AG04449 (cell line): ENCODE measurements around the gene OR12D1.

ENCODE experiments used
- CTCF ChIA-PET: fragments of 350-600 bp; formaldehyde crosslinking; extraction: SDS; loops from one replicate; lab custom pipeline; 2021; ENCODE audit warnings: antibody characterized with exemption; lab: Yijun Ruan, JAX
- POLR2A ChIA-PET: fragments of 400-600, 350-600 bp; formaldehyde crosslinking; extraction: SDS; loops from one replicate; lab custom pipeline; 2020; ENCODE audit warnings: antibody characterized with exemption, inconsistent platforms; lab: Yijun Ruan, JAX
- DNase-seq: peaks from one replicate; pipeline ENCODE4 v3.0.0-alpha.2; 2010; ENCODE audit warnings: low read depth, low spot score
- H3K4me3 ChIP-seq: 2 replicates; pipeline ENCODE4 v1.5.1; 2011; ENCODE audit warnings: low read depth, mild to moderate bottlenecking, control low read depth, low read length
- TF ChIP-seq, protein P1 (sequence below): IDR thresholded peaks from one replicate; pipeline ENCODE4 v1.5.1; 2011; ENCODE audit warnings: mild to moderate bottlenecking, moderate library complexity, low read length, control low read depth, inconsistent platforms; ENCODE audit not compliant: insufficient read depth; ENCODE audit errors: missing control alignments

OR12D1 gene

DNA sequence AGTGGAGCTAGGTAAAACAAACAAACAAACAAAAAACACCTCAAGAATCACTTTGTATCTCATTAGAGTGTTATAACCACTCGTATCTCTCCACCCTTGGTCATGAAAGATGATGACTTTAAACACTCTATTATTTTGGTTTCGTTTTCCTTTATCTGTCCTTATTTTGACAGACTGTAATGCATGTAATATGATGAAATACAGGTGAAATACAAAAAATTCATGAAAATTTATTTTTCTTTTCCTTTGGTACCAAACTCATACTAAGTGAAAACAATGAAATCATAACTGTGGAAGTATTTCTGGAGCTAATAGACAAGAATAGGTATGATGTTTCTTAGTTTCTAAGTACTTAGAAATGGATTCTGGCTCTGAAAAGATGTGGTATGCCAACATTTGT, 15.2 kb upstream of the OR12D1 start:
- H3K4me3 ChIP-seq, result no peak overlapping the region
- TF ChIP-seq, protein P1, sequence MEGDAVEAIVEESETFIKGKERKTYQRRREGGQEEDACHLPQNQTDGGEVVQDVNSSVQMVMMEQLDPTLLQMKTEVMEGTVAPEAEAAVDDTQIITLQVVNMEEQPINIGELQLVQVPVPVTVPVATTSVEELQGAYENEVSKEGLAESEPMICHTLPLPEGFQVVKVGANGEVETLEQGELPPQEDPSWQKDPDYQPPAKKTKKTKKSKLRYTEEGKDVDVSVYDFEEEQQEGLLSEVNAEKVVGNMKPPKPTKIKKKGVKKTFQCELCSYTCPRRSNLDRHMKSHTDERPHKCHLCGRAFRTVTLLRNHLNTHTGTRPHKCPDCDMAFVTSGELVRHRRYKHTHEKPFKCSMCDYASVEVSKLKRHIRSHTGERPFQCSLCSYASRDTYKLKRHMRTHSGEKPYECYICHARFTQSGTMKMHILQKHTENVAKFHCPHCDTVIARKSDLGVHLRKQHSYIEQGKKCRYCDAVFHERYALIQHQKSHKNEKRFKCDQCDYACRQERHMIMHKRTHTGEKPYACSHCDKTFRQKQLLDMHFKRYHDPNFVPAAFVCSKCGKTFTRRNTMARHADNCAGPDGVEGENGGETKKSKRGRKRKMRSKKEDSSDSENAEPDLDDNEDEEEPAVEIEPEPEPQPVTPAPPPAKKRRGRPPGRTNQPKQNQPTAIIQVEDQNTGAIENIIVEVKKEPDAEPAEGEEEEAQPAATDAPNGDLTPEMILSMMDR, result no peak
- CTCF ChIA-PET, result no interaction called here
- POLR2A ChIA-PET, result no interaction called here
- DNase-seq, result no peak

DNA sequence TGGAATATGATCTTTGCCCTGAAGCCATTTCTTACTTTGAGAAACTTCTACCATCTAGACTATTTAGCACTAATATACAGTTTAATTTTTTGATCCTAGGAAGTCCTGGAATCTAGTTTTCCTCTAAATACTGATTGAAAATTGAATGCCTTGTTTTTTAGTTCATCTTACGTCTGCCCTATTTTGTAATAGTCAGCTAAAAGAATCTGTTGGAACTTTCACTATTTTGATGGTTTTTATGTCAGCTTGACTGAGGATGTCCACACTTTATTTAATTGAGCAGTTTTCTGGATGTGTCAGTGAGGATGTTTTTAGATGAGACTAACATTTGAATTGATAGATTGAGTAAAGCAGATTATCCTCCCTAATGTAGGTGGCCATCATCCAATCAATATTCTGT, 10.9 kb upstream of the OR12D1 start:
- TF ChIP-seq, protein P1, result no peak
- ChIA-PET CTCF (no interaction called here), POLR2A (no interaction called here)
- H3K4me3 ChIP-seq, result no peak overlapping the region
- DNase-seq, result no peak

DNA sequence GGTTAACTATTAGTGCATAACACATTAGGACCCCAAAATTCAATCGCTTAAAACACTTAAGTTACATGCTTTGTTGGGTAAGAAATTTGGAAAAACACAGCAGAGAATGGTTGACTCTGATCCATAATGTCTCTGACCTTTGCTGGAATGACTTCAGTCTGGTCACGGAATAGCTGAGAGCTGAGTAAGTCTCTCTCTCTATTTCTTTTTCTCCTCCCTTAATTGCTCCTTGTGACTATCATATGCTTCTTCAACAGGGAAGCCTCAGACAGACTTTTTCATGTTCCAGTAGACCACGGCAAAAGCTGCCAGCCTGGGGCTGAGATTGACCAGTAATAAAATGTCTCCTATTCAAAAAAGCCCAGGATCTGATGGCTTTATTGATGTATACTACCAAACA, 4.8 kb downstream of the OR12D1 start:
- POLR2A ChIA-PET, result no interaction called here
- DNase-seq, result no peak
- CTCF ChIA-PET, result no interaction called here
- no peak overlapping the region for H3K4me3 ChIP-seq
- TF ChIP-seq, protein P1, result no peak

DNA sequence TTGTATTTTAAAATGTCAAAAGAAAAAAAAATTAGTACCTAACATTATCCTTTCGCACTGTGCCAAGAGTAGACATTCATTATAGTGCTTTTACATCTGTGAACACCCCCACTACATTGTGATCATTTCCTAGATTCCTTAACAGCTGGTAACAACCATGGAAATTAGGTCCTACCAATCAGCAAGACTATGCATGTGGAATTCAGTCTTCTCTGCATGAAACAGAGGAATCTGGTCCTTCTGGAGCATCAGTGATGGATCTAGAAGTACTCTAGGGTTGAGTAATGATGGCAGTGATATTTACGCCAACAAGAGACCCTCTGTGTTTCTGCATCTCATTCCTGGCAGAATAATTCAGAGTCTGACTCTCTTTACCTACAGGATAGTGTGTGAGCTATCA, 9.4 kb downstream of the OR12D1 start:
- no peak for DNase-seq
- no peak overlapping the region for H3K4me3 ChIP-seq
- ChIA-PET POLR2A (no interaction called here), CTCF (no interaction called here)
- TF ChIP-seq, protein P1, result no peak

DNA sequence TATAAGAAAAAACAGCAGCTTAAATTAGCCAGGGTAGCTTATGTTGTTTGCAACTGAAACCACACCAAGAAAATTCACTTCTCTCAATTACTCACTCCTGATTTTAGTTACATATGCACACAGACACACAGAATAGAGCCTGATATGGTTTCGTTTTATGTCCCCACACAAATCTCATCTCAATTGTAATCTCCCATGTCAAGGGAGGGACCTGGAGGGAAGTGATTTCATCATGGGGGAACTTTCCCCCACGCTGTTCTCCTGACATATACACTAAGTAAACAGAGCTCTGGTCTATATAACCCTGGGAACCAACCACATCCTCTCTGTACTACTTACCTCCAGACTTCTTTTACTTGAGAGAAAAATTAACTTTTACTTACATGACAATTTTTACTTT, 9.8 kb downstream of the OR12D1 start:
- no peak for DNase-seq
- TF ChIP-seq, protein P1, result no peak
- CTCF ChIA-PET, result no interaction called here
- H3K4me3 ChIP-seq, result no peak overlapping the region
- POLR2A ChIA-PET, result no interaction called here

DNA sequence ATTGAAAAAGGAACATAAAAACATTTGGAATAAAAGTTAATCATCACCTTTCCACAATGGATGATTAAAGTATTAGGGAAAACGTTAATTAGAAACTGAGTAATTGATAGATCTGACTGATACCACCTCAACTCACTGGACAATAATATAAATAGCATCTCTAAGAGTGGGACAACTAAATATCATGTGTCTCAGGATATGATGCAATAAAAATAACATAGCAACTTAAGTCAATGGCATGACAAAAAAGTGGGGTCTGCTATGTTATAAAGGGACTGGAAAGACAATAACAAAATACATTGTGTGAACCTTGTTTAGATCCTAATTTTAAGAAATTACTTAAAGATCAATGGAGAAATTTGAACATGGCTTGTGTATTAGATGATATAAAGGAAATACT, 10.3 kb downstream of the OR12D1 start:
- no peak overlapping the region for H3K4me3 ChIP-seq
- CTCF ChIA-PET, result no interaction called here
- POLR2A ChIA-PET, result no interaction called here
- no peak for DNase-seq
- TF ChIP-seq, protein P1, result no peak
